ENCODE results near the gene LRP3. TPM values are rescaled to one million over a fixed set of nuclear protein-coding genes. Genes with fewer than 3 reads are reported as not detected.
A peak's percentile ranks its signal among the peaks of the same experiment; 100 is the strongest.
"Not testable (repeated sequence)": the region's sequence is repeated elsewhere in the genome, so short reads cannot be mapped to it uniquely, and the experiment has no call there.

Gene LRP3
- total RNA-seq, 8 experiments from 2014 or later: 9.1 to 29.2 (median 24.0) TPM

DNA sequence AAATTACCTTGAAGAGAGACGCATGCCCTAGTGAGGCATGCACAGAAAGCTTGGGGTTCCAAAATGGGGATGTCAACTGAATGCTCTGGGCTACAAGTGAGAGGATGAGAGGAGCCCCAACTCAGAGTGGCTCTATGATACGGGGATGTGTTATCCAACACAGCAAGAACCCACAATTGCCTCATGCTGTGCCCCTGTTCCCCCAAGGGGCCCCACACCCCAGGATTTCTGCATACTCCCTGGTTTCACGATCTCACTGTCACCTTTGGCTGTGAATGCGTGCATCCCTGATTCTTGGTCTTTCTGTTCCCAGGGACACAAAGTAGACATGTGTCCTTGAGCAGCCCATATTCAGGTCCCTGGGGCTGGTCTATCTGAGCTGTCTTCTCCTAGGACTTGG lies 32.9 kb upstream of the LRP3 start:
- Histone ChIP-seq H3K4me1 (replicated peaks in 1 of 2) (no peaks in the 10 kb centered on the region), H3K4me3 (no peak overlapping the region), H3K27ac (no peak overlapping the region)
- WGBS, 10 experiments: 60 to 100% (median 100%) methylated on average over 1 of the region's 4 CpGs; no CpG with 5 or more reads in 7 of the 10 experiments
- in situ Hi-C loops (cut with MboI; ENCODE audit: low pct_unique_long_range_greater_than_20kb in 2 of 9, low sequenced_read_pairs in 9 of 9, unreplicated experiment in 9 of 9): no loop called here
- no peak for ATAC-seq (replicated peaks in 6 of 8)

DNA sequence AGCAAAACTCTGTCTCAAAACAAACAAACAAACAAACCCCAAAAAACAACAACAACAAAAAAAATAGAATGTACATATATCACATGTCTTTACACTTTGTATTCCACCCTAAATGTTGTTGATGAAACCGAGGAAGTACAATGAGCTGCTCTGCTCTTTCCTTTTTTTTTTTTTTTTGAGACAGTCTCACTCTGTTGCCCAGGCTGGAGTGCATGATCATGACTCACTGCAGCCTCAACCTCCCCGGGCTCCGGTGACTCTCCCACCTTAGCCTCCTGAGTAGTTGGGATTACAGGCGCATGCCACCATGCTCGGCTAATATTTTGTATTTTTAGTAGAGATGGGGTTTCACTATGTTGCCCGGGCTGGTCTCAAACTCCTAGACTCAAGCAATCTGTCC lies 30.6 kb upstream of the LRP3 start:
- WGBS, 10 experiments: 58 to 100% (median 80%) methylated on average over 1 to 6 of the region's 6 CpGs; no CpG with 5 or more reads in 2 of the 10 experiments

DNA sequence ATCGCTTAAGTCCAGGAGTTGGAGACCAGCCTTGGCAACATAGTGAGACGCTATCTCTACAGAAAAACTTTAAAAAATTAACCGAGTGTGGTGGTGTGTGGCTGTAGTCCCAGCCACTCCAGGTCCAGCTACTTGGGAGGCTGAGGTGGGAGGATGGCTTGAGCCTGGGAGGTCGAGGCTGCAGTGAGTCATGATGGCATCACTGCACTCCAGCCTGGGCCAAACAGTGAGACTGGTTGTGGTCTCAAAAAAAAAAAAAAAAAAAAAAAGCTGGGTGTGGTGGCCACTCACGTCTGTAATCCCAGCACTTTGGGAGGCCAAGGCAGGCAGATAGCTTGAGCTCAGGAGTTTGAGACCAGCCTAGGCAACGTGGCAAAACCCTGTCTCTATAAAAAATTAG lies 28.1 kb upstream of the LRP3 start:
- in situ Hi-C loops (cut with MboI; ENCODE audit: low pct_unique_long_range_greater_than_20kb in 2 of 9, low sequenced_read_pairs in 9 of 9, unreplicated experiment in 9 of 9); H3K27ac ChIP-seq; ATAC-seq (replicated peaks in 6 of 8); H3K4me1 ChIP-seq (replicated peaks in 1 of 2); H3K4me3 ChIP-seq: not testable (repeated sequence)
- WGBS, 10 experiments: 0 to 75% (median 66%) methylated on average over 1 to 6 of the region's 6 CpGs; no CpG with 5 or more reads in 2 of the 10 experiments

More for the DNA sequence above, 30.6 kb upstream of the LRP3 start:
- H3K4me3 ChIP-seq: no peak overlapping the region
- ATAC-seq (replicated peaks in 6 of 8): no peak
- no peak overlapping the region for H3K27ac ChIP-seq
- in situ Hi-C loops (cut with MboI; ENCODE audit: low pct_unique_long_range_greater_than_20kb in 2 of 9, low sequenced_read_pairs in 9 of 9, unreplicated experiment in 9 of 9): no loop called here
- no peaks in the 10 kb centered on the region for H3K4me1 ChIP-seq (replicated peaks in 1 of 2)

DNA sequence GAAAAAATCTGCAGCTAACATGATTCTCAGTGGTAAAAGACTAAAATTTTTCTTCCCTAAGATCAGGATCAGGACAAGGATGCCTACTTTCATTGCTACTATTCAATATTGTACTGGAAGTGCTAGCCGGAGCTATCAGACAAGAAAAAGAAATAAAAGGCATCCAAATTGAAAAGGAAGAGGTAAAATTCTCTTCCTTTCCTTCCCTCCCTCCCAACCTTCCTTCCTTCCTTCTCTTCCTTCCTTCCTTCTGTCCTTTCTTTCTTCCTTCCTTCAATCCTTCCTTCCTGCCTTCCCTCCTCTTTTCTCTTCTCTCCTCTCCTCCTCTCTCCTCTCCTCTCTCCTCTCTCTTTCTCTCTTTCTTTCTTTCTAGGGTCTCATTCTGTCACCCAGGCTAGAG lies 26.7 kb upstream of the LRP3 start:
- no peak overlapping the region for H3K4me3 ChIP-seq
- 67 to 100% (median 88%) methylated on average over 1 of the region's 1 CpG; no CpG with 5 or more reads in 1 of the 10 experiments for WGBS, 10 experiments
- ATAC-seq (replicated peaks in 6 of 8): no peak
- H3K4me1 ChIP-seq (replicated peaks in 1 of 2): no peaks in the 10 kb centered on the region
- in situ Hi-C loops (cut with MboI; ENCODE audit: low pct_unique_long_range_greater_than_20kb in 2 of 9, low sequenced_read_pairs in 9 of 9, unreplicated experiment in 9 of 9): no loop called here
- H3K27ac ChIP-seq: no peak overlapping the region

DNA sequence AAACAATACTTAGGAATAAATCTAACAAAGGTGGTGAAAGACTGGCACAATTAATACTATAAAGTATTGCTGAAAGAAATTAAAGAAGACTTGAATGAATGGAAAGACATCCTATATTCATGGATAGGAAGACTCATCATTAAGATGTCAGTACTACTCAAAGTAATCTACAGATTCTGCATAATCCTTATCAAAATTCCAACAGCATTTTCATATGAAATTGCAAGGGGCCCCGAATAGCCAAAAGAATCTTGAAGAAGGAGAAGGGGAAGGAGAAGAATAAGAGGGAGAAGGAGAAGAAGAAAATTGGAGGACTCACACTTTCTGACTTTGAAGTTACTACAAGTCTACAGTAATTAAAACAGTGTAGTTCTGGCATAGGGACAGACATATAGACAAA lies 25.6 kb upstream of the LRP3 start:
- peaks cover 0 to 3% of the 10 kb centered on the region in 2 donors for H3K4me1 ChIP-seq (replicated peaks in 1 of 2)
- no peak for ATAC-seq (replicated peaks in 6 of 8)
- WGBS, 10 experiments: 38 to 100% (median 100%) methylated on average over 1 of the region's 1 CpG; no CpG with 5 or more reads in 2 of the 10 experiments
- H3K27ac ChIP-seq: no peak overlapping the region
- in situ Hi-C loops (cut with MboI; ENCODE audit: low pct_unique_long_range_greater_than_20kb in 2 of 9, low sequenced_read_pairs in 9 of 9, unreplicated experiment in 9 of 9): no loop called here
- H3K4me3 ChIP-seq: no peak overlapping the region

DNA sequence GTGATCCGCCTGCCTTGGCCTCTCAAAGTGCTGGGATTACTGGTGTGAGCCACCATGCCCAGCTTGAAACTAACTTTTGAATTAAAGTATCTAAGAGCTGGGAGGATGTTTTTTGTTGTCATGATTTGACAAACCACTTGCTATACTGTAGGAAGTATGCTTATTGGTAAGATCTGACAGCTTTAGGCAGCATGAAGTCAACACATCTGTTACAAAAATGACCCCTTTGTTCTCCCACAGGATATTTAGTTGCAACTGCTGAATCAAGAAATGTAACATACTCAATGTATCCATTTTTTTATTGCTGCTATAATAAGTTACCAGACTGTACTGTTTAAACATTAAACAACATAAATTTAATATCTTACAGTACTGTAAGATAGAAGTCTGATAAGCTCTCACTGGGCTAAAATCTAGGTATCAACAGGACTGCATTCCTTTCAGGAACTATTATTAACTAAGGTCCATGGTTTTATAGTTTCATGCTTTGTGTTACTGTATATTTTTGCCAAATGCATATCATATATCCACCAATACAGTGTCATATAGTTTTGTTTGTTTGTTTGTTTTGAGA lies 22.8 kb upstream of the LRP3 start:
- in situ Hi-C loops (cut with MboI; ENCODE audit: low pct_unique_long_range_greater_than_20kb in 2 of 9, low sequenced_read_pairs in 9 of 9, unreplicated experiment in 9 of 9): no loop called here
- 83 to 100% (median 89%) methylated on average over 1 of the region's 1 CpG; no CpG with 5 or more reads in 7 of the 10 experiments for WGBS, 10 experiments
- H3K4me3 ChIP-seq: no peak overlapping the region
- H3K27ac ChIP-seq: no peak overlapping the region
- ATAC-seq (replicated peaks in 6 of 8): no peak
- H3K4me1 ChIP-seq (replicated peaks in 1 of 2): peaks cover 12% of the 10 kb centered on the region in 2 donors

DNA sequence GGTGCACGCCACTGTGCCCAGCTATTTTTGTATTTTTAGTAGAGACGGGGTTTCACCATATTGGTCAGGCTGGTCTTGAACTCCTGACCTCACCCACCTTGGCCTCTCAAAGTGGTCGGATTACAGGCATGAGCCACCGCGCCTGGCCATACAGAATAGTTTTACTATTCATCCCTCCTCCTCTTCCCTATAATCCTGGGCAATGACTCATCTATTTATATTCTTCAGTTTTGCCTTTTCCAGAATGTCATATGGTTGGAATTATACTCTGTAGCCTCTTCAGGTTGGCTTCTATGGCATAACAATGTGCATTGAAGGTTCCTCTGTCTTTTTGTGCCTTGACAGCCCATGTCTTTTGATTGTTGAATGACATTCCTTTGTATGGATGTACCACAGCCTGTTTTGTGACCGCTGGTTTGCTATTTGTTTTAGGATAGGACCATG lies 22.2 kb upstream of the LRP3 start:
- ATAC-seq (replicated peaks in 6 of 8): peak in 1 of 8 experiments; percentile 1
- no peak overlapping the region for H3K4me3 ChIP-seq
- WGBS, 10 experiments: 79 to 100% (median 95%) methylated on average over 1 to 6 of the region's 6 CpGs; no CpG with 5 or more reads in 3 of the 10 experiments
- peaks cover 12% of the 10 kb centered on the region in 2 donors for H3K4me1 ChIP-seq (replicated peaks in 1 of 2)
- H3K27ac ChIP-seq: no peak overlapping the region
- in situ Hi-C loops (cut with MboI; ENCODE audit: low pct_unique_long_range_greater_than_20kb in 2 of 9, low sequenced_read_pairs in 9 of 9, unreplicated experiment in 9 of 9): no loop called here

DNA sequence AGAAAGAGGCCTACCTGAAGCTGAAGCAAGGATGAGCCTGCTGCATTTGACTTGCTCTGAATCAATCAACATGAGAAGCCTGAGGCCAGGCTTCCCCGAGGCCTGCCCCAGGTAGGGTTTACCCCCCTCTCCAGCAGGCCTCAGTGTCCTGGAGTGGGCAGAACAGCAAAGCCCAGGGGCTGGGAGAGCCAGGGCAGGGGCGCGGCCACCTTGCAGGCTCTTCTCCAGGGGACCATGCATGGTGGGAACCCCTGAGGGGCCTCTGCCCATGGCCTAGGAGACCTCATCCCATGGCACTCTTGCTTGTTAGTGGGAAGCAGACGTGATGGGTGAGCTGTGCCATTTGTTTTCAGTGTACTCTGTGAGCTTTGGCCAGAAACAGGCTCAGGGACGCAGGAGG lies 19.9 kb upstream of the LRP3 start:
- ATAC-seq (replicated peaks in 6 of 8): no peak
- H3K4me3 ChIP-seq: no peak overlapping the region
- in situ Hi-C loops (cut with MboI; ENCODE audit: low pct_unique_long_range_greater_than_20kb in 2 of 9, low sequenced_read_pairs in 9 of 9, unreplicated experiment in 9 of 9): no loop called here
- WGBS, 10 experiments: 87% methylated on average over 3 of the region's 5 CpGs; no CpG with 5 or more reads in 9 of the 10 experiments
- H3K4me1 ChIP-seq (replicated peaks in 1 of 2): peaks cover 12% of the 10 kb centered on the region in 2 donors
- H3K27ac ChIP-seq: no peak overlapping the region

DNA sequence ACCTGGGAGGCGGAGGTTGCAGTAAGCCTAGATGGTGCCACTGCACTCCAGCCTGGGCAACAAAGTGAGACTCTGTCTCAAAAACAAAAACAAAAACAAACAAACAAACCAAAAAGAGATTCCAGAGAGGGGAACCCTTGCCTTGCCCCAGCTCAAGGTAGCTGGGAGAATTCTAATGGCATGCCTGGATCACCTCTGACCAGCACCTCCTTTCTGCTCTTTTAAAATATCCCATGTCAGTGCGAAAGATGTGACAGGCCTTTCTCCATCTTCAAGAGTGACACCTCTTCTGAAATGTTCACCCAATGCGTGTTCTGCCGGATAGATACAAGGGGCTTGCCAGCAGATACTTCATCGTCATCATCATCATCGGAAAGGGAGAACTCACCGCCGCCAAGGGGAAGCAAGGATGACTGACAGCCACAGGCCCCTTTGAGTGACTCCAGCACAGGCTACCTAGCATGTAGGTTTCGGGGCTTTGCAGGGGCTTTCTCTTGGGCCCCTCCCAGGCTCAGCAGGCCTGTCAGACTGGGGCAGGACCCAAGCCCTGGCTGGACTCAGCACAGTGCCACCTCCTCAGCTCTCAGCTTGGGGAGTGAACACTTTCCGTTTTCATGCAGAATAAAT lies 18.9 kb upstream of the LRP3 start:
- 58 to 100% (median 94%) methylated on average over 2 to 5 of the region's 10 CpGs; no CpG with 5 or more reads in 2 of the 10 experiments for WGBS, 10 experiments

DNA sequence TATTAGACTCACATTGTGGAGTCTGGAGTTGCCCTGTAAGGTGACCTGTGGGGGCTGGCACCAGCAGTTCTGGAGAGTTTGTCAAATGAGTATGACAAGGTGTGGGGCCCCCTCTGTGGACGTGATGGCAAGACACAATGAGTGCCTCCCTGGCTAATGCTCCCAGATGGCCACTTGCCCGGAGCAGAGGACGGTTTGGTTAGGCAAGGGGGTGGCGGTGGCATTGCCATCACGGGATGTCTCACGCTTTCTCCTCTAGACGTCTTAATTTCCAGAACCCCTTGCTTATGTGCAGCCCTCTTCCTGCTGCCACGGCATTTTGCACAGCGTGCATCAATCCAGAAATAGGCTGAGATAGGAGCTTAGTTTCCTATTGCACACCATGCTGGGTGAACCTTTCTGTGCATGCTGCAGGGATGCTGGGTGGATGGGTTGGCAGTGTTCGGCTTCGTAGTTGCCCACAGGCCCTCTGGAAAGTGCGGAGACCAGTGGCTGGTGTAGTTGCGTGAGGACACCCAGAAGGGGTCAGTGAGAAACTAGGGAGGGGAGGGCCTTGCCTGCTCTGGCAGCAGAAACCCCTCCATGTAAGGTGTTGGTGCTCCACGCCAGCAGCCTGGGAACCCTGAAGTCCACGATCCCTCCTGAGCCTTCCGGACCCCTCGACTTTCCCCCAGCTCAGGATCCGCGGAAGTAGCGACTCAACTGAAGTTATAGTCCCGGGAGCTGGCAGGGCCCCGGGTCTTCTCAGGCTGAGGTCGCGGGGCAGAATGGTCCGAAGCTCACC lies 18.1 kb upstream of the LRP3 start:
- Histone ChIP-seq H3K4me1 (replicated peaks in 1 of 2) (peaks cover 12% of the 10 kb centered on the region in 2 donors), H3K4me3 (peak overlapping the region; percentile 52 to 72 (median 61)), H3K27ac (peak overlapping the region; percentile 94 to 98)
- 0 to 44% (median 0%) methylated on average over 1 to 8 of the region's 25 CpGs; no CpG with 5 or more reads in 3 of the 10 experiments for WGBS, 10 experiments
- peak; percentile 2 to 16 (median 8) for ATAC-seq (replicated peaks in 6 of 8)
- in situ Hi-C loops (cut with MboI; ENCODE audit: low pct_unique_long_range_greater_than_20kb in 2 of 9, low sequenced_read_pairs in 9 of 9, unreplicated experiment in 9 of 9): no loop called here

More for the DNA sequence above, 18.9 kb upstream of the LRP3 start:
- peak overlapping the region in 4 of 5 donors; percentile 52 to 72 (median 64) for H3K4me3 ChIP-seq
- ATAC-seq (replicated peaks in 6 of 8): no peak
- H3K4me1 ChIP-seq (replicated peaks in 1 of 2): peaks cover 12% of the 10 kb centered on the region in 2 donors
- peak overlapping the region; percentile 94 to 98 for H3K27ac ChIP-seq
- in situ Hi-C loops (cut with MboI; ENCODE audit: low pct_unique_long_range_greater_than_20kb in 2 of 9, low sequenced_read_pairs in 9 of 9, unreplicated experiment in 9 of 9): no loop called here

DNA sequence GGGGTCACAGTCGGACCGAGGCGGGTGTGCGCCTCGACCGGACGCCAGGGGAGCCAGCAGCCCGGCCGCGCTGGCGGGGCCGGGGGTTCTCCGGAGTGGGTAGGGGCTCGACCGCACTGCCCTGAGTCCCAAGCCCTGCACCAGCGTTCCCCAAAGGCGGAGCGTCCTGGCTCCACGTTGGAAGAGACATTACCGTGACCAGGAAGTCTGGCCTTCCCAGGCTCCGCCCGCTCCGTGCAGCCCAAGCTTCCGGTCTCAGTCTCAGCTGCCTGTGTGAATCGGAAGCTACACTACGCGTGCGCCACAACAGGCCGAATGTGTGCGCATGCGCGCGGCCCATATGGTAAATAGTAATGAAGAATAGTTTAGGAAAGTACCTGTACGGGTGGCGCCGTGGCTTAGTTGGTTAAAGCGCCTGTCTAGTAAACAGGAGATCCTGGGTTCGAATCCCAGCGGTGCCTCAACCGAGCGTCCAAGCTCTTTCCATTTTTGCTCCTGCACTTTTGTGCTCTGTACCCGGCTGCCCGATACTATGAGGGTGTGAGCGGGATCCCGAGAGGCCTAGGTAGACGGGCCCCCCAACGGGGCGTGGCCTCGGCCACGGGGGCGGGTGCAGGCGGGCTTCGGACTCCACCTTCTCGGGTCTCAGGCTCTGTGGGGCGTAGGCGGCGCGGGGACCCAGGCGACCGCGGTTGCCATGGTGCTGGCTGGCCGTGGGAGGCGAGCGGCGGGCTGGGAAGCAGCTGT lies 17.3 kb upstream of the LRP3 start:
- peak overlapping the region; percentile 52 to 72 (median 61) for H3K4me3 ChIP-seq
- peak overlapping the region; percentile 94 to 98 for H3K27ac ChIP-seq
- peak; percentile 80 to 87 (median 82) for ATAC-seq (replicated peaks in 6 of 8)
- WGBS, 10 experiments: 0 to 4% (median 0%) methylated on average over 2 to 36 of the region's 65 CpGs; no CpG with 5 or more reads in 3 of the 10 experiments
- in situ Hi-C loops (cut with MboI; ENCODE audit: low pct_unique_long_range_greater_than_20kb in 2 of 9, low sequenced_read_pairs in 9 of 9, unreplicated experiment in 9 of 9): no loop called here
- peaks cover 12% of the 10 kb centered on the region in 2 donors for H3K4me1 ChIP-seq (replicated peaks in 1 of 2)

DNA sequence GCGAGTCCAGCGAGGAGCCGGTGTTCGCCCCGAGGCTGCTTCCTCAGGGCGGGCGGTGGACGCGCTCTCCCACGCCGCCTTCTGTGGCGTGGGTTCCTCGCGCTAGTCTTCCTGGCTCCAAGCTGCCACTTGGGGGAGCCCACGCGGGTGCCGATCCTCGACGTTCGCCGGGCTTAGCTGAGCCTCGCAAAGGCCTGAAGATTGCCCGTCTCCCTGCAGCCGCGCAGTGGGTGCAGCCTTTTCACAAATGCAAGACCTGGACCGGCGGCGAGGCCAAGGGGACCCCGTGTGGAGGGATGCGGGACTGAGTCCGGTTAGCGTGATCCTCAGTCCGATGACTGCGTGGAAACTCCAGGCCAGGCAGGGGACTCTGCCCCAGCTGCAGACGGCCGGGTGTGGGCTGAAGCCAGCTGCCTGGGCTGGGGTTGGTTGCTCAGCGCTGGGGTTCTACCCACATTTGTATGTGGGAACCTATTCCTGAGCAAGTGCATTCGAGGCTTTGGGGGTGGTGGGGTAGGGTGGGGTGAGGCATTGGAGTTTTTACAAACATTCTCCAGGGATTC lies 16.6 kb upstream of the LRP3 start:
- WGBS, 10 experiments: 0 to 3% (median 0%) methylated on average over 1 to 17 of the region's 38 CpGs; no CpG with 5 or more reads in 4 of the 10 experiments
- peaks cover 12% of the 10 kb centered on the region in 2 donors for H3K4me1 ChIP-seq (replicated peaks in 1 of 2)
- in situ Hi-C loops (cut with MboI; ENCODE audit: low pct_unique_long_range_greater_than_20kb in 2 of 9, low sequenced_read_pairs in 9 of 9, unreplicated experiment in 9 of 9): no loop called here
- peak overlapping the region; percentile 37 to 72 (median 59) for H3K4me3 ChIP-seq
- ATAC-seq (replicated peaks in 6 of 8): peak in 5 of 8 experiments; percentile 20 to 56 (median 44)
- peak overlapping the region; percentile 71 to 80 for H3K27ac ChIP-seq

All from motor neuron (in vitro differentiated cells).